Measurements from ENCODE around the gene BEGAIN. TPM values are rescaled to one million over a fixed set of nuclear protein-coding genes. Genes with fewer than 3 reads are reported as not detected.

The BEGAIN gene
- total RNA-seq, 6 experiments from 2014 or later: 0.05 to 0.20 (median 0.14) TPM; not detected in 1

DNA sequence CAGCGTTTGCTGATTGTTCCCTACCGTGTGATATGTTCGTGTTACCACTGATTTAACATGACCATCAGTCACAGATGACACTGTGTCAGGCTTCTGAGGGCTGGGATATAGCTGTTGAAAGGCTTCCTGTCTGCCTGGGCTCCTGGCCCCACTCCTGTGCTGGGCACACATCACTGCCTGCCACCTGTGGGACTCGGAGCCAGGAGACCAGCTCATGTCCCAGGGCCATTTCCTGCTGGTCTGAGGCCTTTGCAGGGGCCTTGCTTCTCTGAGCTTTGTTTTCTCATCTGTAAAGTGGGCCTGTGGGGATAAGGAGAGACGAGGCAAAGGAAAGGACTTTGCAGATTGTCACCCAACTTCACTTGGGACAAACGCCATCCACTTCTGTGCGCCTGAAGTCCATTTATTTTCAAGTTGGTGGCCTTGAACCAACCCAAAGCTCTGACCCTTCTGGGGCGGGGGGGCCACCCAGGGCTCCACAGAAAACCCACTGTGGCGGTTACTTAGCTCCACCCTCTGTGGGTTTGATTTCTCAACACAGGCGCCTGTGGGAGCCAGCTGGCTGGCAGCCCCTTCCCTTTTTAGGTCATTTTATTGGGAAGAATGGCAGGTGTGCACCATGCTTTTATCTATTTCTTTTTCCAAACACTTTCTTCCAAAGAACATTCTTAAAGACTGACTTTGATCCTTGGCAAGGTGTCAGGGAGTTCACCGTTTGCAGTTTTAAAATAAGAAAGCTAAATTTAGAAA lies 54.1 kb downstream of the BEGAIN start:
- TF ChIP-seq, protein P1, sequence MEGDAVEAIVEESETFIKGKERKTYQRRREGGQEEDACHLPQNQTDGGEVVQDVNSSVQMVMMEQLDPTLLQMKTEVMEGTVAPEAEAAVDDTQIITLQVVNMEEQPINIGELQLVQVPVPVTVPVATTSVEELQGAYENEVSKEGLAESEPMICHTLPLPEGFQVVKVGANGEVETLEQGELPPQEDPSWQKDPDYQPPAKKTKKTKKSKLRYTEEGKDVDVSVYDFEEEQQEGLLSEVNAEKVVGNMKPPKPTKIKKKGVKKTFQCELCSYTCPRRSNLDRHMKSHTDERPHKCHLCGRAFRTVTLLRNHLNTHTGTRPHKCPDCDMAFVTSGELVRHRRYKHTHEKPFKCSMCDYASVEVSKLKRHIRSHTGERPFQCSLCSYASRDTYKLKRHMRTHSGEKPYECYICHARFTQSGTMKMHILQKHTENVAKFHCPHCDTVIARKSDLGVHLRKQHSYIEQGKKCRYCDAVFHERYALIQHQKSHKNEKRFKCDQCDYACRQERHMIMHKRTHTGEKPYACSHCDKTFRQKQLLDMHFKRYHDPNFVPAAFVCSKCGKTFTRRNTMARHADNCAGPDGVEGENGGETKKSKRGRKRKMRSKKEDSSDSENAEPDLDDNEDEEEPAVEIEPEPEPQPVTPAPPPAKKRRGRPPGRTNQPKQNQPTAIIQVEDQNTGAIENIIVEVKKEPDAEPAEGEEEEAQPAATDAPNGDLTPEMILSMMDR (IDR thresholded peaks at IDR 0.05): no peak
- peaks cover 3% of the 10 kb centered on the region; the same call in 1 of the 2 replicates for H3K27me3 Mint-ChIP-seq (ENCODE audit: insufficient read depth)
- H3K4me1 Mint-ChIP-seq (ENCODE audit: low read depth): peaks cover 25% of the 10 kb centered on the region
- H3K9me3 Mint-ChIP-seq: no peaks in the 10 kb centered on the region
- H3K36me3 Mint-ChIP-seq (ENCODE audit: low read depth): no peaks in the 10 kb centered on the region
- H3K4me3 Mint-ChIP-seq: no peak overlapping the region
- DNase-seq: no peak
- H3K27ac Mint-ChIP-seq: no peak overlapping the region

GRCh38 chr14:100532154-100532861 lies 54.9 kb downstream of the BEGAIN start:
- H3K36me3 Mint-ChIP-seq (ENCODE audit: low read depth): no peaks in the 10 kb centered on the region
- no peak overlapping the region for H3K4me3 Mint-ChIP-seq
- H3K27ac Mint-ChIP-seq: no peak overlapping the region
- H3K27me3 Mint-ChIP-seq (ENCODE audit: insufficient read depth): peaks cover 3% of the 10 kb centered on the region; the same call in 1 of the 2 replicates
- TF ChIP-seq, protein P1 (IDR thresholded peaks at IDR 0.05): no peak
- no peaks in the 10 kb centered on the region for H3K9me3 Mint-ChIP-seq
- no peak for DNase-seq
- H3K4me1 Mint-ChIP-seq (ENCODE audit: low read depth): peaks cover 25% of the 10 kb centered on the region

- no peaks in the 10 kb centered on the region for H3K36me3 Mint-ChIP-seq (ENCODE audit: low read depth)
- H3K27me3 Mint-ChIP-seq (ENCODE audit: insufficient read depth): peaks cover 3% of the 10 kb centered on the region; the same call in 1 of the 2 replicates
- H3K9me3 Mint-ChIP-seq: no peaks in the 10 kb centered on the region
- no peak overlapping the region for H3K27ac Mint-ChIP-seq
- TF ChIP-seq, protein P1 (IDR thresholded peaks at IDR 0.05): no peak
- DNase-seq: no peak
- no peak overlapping the region for H3K4me3 Mint-ChIP-seq
- H3K4me1 Mint-ChIP-seq (ENCODE audit: low read depth): peaks cover 25% of the 10 kb centered on the region
Measured at GRCh38 chr14:100531152-100532121, 55.8 kb downstream of the BEGAIN start.

DNA sequence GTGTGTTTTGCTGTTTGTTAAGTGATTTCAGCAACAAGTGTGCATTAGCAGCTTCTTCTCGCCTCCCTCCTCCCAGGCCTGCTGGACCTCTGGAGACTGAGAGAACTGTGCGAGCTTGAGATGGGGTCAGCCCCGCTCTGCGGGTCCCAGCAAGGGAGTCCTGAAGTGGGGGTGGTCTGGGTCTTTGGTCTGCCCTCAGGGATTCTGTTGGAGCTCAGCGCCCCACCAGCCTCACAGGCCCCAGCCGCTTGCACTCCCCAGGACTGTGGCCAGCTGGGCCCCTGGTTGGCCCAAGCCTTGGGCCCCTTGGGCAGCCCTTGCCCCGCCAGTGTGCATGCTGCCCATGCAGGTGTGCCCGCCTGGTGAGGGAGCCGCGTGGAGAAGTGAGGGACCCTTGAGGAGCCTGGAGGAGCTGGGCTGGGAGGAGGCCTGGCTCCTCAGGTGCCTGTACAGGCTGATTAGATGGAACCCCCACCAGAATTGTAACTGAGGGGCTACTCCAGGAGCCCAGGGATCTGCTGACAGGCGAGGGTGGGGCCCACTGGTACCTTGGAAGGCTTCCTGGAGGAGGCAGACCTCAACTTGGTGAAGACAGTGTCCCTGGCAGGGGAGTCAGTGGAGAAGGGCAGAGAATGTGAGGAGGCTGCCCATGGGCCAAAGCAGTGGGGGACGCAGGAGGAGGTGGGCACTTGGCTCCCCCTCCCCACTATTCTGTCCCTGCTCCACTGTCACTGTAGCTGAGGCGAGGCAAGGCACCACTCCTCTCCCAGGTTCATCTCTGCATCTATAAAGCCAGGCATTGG lies 56.7 kb downstream of the BEGAIN start:
- no peak for DNase-seq
- Mint-ChIP-seq H3K4me3 (no peak overlapping the region), H3K9me3 (no peaks in the 10 kb centered on the region), H3K4me1 (ENCODE audit: low read depth) (peaks cover 25% of the 10 kb centered on the region), H3K27ac (no peak overlapping the region), H3K36me3 (ENCODE audit: low read depth) (no peaks in the 10 kb centered on the region), H3K27me3 (ENCODE audit: insufficient read depth) (no peaks in the 10 kb centered on the region)
- TF ChIP-seq, protein P1 (IDR thresholded peaks at IDR 0.05): no peak

All from HFFc6 (cell line).